Smooth muscle cell (in vitro differentiated cells): Measurements from ENCODE around the gene PPT2. TPM values are rescaled to one million over a fixed set of nuclear protein-coding genes. Genes with fewer than 3 reads are reported as not detected.

Experiments
- DNase-seq: peaks from one replicate; lab custom pipeline; 2025; ENCODE audit not compliant: unreplicated experiment; lab: John Stamatoyannopoulos, UW
- H2AFZ ChIP-seq: fragments of 200-600 bp; sonication (generic); 2 replicates; pipeline ENCODE4 v1.6.0; 2016; ENCODE audit warnings: antibody characterized with exemption, low read depth, mild to moderate bottlenecking
- H3F3A ChIP-seq: fragments of 200-600 bp; sonication (generic); 2 replicates; pipeline ENCODE4 v1.6.0; 2017; ENCODE audit warnings: antibody characterized with exemption, low read depth
- H3K27ac ChIP-seq: fragments of 200-600 bp; sonication (generic); 2 replicates; pipeline ENCODE4 v1.5.1; 2016; ENCODE audit warnings: low read depth, mild to moderate bottlenecking
- H3K27me3 ChIP-seq: fragments of 200-600 bp; sonication (generic); 2 replicates; pipeline ENCODE4 v1.6.1; 2016; ENCODE audit warnings: low read depth, mild to moderate bottlenecking
- H3K36me3 ChIP-seq: fragments of 200-600 bp; sonication (generic); 2 replicates; pipeline ENCODE4 v1.5.1; 2016; ENCODE audit warnings: low read depth
- H3K4me1 ChIP-seq: fragments of 200-600 bp; sonication (generic); 2 replicates; pipeline ENCODE4 v1.5.1; 2016; ENCODE audit warnings: low read depth
- H3K4me2 ChIP-seq: fragments of 200-600 bp; sonication (generic); 2 replicates; pipeline ENCODE4 v1.6.0; 2016; ENCODE audit warnings: mild to moderate bottlenecking
- H3K4me3 ChIP-seq: fragments of 200-600 bp; sonication (generic); 2 replicates; pipeline ENCODE4 v1.5.1; 2016; ENCODE audit warnings: mild to moderate bottlenecking
- H3K79me2 ChIP-seq: fragments of 200-600 bp; sonication (generic); 2 replicates; pipeline ENCODE4 v1.6.0; 2016; ENCODE audit warnings: low read depth, mild to moderate bottlenecking
- H3K9ac ChIP-seq: fragments of 200-600 bp; sonication (generic); 2 replicates; pipeline ENCODE4 v1.6.0; 2016; ENCODE audit warnings: low read depth
- H3K9me3 ChIP-seq: fragments of 200-600 bp; sonication (generic); replicated peaks from 2 replicates; pipeline ENCODE4 v1.5.1; 2016; ENCODE audit warnings: low read depth
- H4K20me1 ChIP-seq: fragments of 200-600 bp; sonication (generic); 2 replicates; pipeline ENCODE4 v1.6.0; 2016; ENCODE audit warnings: low read depth
- CTCF ChIP-seq: fragments of 200-600 bp; sonication (generic); IDR thresholded peaks from 2 replicates; pipeline ENCODE4 v1.5.1; 2017; ENCODE audit warnings: borderline replicate concordance, mild to moderate bottlenecking, antibody characterized with exemption; ENCODE audit not compliant: insufficient read depth, poor library complexity, severe bottlenecking
- WGBS: methylation state at CpG from one replicate; pipeline ENCODE4 v1.1.7; 2016; ENCODE audit warnings: low lambda C conversion rate; 5-methylcytosine and 5-hydroxymethylcytosine counted together
- polyA plus RNA-seq: library from polyadenylated mRNA; unstranded; fragments of >200 nt; fragmentation: Nextera tagmentation; extraction: Ambion mirVana; gene quantifications from 2 replicates; pipeline ENCODE4 v1.2.1, GENCODE V29; 2016
- total RNA-seq: library from RNA; depleted of rRNA; stranded (reverse); fragments of >200 nt; gene quantifications from 2 replicates; pipeline ENCODE4 v1.2.3, GENCODE V29; 2014

PPT2 gene
- total and polyA plus RNA-seq, 2 experiments from 2014 or later = 15.7 to 17.5 TPM

GRCh38 chr6:32113386-32114352 is 40.3 kb upstream of the PPT2 start:
- Histone ChIP-seq H3K9me3 (no peaks in the 10 kb centered on the region), H3K4me2 (no peak overlapping the region), H3K27me3 (peaks cover 7% of the 10 kb centered on the region), H3K27ac (peak overlapping the region; percentile 76), H3K4me1 (no peaks in the 10 kb centered on the region), H3K36me3 (no peaks in the 10 kb centered on the region), H4K20me1 (no peaks in the 10 kb centered on the region), H3K79me2 (no peaks in the 10 kb centered on the region), H3K4me3 (no peak overlapping the region), H3K9ac (peak overlapping the region; percentile 59), H2AFZ (no peak overlapping the region), H3F3A (peaks cover 7% of the 10 kb centered on the region)
- no peak for TF ChIP-seq CTCF
- no peak for DNase-seq
- 87% methylated on average over 9 of the region's 9 CpGs for WGBS

GRCh38 chr6:32114796-32115195 is 39.1 kb upstream of the PPT2 start:
- Histone ChIP-seq H4K20me1 (no peaks in the 10 kb centered on the region), H3K9me3 (no peaks in the 10 kb centered on the region), H3K9ac (peak overlapping the region; percentile 59), H3K4me2 (no peak overlapping the region), H3K36me3 (no peaks in the 10 kb centered on the region), H3F3A (peaks cover 7% of the 10 kb centered on the region), H3K27ac (peak overlapping the region; percentile 76), H2AFZ (no peak overlapping the region), H3K79me2 (no peaks in the 10 kb centered on the region), H3K4me3 (no peak overlapping the region), H3K27me3 (peaks cover 3% of the 10 kb centered on the region), H3K4me1 (no peaks in the 10 kb centered on the region)
- TF ChIP-seq CTCF = no peak
- no peak for DNase-seq
- 68% methylated on average over 6 of the region's 8 CpGs for whole genome bisulfite sequencing

GRCh38 chr6:32115623-32116022 is 38.3 kb upstream of the PPT2 start:
- H3K4me2 ChIP-seq = no peak overlapping the region
- H3K27me3 ChIP-seq = no peaks in the 10 kb centered on the region
- no peaks in the 10 kb centered on the region for H3K9me3 ChIP-seq
- no peak for DNase-seq
- peaks cover 7% of the 10 kb centered on the region for H3F3A ChIP-seq
- H3K4me1 ChIP-seq = no peaks in the 10 kb centered on the region
- 95% methylated on average over 6 of the region's 6 CpGs for WGBS
- no peak overlapping the region for H3K9ac ChIP-seq
- H3K4me3 ChIP-seq = no peak overlapping the region
- no peaks in the 10 kb centered on the region for H3K36me3 ChIP-seq
- no peak overlapping the region for H2AFZ ChIP-seq
- no peaks in the 10 kb centered on the region for H3K79me2 ChIP-seq
- H3K27ac ChIP-seq = peak overlapping the region; percentile 76
- H4K20me1 ChIP-seq = no peaks in the 10 kb centered on the region
- no peak for TF ChIP-seq CTCF
